ENCODE results near the gene ATG2A.

The ATG2A gene

GRCh38 chr11:64924910-64925284 is 7.9 kb upstream of the ATG2A start:
- no peak for DNase-seq (ENCODE audit: low read depth in 2 of 2)

DNA sequence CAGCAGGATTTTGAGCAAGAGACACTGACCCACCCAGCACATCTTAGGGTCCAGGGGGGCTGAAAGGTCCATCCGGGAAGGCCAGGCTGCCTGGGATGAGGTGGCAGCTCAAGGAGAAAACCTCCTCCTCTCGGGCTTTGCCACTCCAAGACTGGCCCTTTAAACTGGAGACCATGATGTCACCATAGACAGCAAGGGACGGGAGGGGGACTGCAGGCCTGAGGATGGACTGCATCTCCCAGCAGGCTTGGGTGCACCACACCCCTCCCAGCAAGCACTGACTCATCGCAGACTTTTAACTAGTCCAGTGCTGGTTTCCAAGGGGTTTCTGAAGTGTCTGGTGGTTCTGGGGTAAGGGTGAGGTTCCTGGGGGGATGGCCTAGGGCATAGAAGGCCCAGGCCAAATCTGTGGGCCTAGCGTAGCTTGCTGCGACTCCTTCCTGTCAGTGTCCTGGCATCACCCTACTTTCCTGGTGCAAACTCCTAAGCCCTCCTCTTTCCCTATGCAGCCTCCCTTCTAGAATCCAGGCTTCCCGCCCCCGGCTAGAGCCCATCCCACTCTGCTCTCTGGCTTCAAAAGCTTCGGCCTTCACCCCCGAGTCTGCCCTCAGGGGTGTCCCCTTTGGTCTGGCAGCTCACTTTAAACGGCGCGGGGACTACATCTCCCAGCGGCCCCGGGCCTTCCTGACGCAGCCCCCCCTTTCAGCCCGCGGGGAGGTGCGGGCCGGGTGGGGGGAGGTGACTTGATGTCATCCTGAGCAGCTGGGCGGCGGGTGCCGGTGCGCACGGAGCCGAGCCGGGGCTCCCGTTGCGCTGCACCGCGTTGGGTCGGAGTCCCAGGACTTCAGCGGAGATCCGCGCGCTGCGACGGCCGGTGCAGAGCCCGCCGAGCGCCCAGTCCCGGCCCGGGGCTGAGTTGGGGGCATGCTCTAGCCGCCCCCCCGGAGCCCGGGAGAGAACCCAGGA is 7.2 kb upstream of the ATG2A start, which contains the start of gene PPP2R5B:
Gene PPP2R5B (plus strand): TSS at position 746 of the 966 bp plus-strand sequence. CDS start 1,046 bp downstream, outside the sequence.
- peak; percentile 80 for DNase-seq (ENCODE audit: low read depth in 2 of 2)

- no peak for DNase-seq (ENCODE audit: low read depth in 2 of 2)
Observed at GRCh38 chr11:64923151-64923661, 6.2 kb upstream of the ATG2A start.

DNA sequence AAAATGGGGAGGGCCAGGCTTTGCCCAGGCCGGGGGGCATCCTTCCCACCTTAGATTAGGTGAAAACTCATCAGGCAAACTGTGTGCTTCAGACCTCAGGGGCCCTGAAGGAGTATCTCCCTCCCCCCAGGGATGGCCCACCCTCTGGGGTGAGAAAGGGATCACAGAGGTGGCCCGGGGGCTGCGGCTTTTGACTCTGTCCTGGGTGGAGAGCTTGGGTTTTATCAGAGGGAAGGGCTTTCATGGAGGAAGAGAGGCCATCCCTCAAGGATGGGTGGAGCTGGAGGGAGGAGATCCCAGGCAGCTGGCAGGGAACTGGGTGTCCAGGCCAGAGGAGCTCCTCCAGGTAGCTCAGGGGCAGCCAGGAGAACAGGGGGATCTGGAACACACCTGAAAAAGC is 4.4 kb upstream of the ATG2A start:
- no peak for DNase-seq (ENCODE audit: low read depth in 2 of 2)

- no peak for DNase-seq (ENCODE audit: low read depth in 2 of 2)
Observed at GRCh38 chr11:64920124-64920523, 3.1 kb upstream of the ATG2A start.

DNA sequence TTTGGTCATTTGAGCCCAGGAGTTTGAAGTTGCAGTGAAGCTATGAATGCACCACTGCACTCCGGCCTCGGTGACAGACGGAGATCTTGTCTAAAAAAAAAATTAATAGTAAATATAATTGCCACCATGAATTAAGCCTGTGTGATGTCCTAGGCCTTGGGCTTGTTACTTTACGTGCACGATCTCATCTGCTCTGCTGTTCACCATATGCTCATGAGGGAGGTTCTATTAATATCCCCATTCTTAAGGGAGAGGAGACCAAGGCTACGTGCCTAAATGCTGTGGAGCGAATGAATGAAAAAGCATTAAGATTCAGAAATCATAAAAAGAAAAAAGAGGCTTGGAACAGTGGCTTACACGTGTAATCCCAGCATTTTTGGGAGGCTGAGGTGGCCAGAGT is 2.6 kb upstream of the ATG2A start:
- DNase-seq (ENCODE audit: low read depth in 2 of 2), result no peak

DNA sequence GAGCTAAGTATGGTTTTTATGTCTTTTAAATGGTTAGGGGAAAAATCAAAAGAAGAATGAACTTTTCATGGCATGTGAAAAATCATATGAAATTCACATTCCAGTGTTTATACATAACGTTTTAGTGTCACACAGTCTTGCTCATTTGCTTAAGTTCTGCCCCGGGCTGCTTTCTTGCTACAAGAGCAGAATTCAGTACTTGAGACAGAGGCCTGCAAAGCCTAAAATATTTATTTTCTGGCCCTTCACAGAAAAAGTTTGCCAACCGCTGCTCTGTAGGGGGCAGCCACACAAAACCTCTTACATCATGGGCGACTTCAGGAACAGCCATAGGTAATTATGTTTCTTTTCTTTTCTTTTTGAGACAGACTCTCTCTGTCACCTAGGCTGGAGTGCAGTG is 1.0 kb upstream of the ATG2A start:
- no peak for DNase-seq (ENCODE audit: low read depth in 2 of 2)

DNA sequence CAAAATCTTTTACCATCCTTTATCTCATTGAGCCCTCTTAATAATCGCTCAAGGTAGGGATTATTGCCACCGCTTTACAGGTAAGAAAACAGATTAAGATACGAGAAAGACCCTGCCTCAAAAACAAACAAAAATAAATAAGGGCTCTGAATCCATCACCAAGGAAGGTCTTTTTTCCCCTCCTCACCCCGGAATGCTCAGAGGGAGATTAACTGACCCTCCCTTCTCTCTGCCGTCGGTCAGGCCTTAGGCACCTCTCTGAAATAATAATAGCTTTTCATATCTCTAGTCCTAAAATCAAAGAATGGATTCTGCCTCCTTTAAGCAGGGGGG is 620 bp upstream of the ATG2A start:
- DNase-seq (ENCODE audit: low read depth in 2 of 2), result no peak

DNA sequence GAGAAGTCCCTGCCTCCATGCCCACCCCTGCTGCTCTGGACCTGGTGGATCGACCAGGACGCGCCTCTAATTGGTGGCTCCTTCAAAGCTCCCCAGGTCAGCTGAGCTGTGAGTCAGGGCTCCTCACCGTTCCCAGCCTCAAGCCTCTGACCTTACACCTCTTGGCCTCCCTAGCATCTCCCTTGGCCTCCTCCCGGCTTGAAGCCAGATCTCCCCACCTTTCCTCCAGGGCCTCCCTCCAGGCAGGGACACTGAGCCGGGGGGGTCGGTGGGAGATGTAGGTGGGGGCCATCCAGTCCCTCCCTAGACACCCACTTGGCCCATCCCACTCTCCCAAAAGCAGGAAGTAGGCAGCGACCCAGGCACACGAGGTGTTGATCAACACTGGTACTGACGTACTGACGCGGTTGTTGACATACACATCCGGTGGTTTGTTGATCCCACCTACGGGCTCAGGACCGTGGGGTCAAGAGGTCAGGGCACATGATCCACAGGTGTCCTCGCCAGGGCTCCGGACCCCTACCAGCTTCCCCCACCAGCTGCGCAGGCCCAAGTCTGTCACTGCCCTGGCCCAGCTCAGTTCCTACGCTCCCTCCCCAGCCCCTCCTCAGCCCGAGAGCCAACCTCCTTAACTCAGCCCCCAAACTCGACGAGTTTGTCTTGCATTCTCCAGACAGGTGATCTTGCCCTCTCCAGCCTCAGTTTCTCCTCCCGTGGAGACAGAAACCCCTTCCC is 802 bp downstream of the ATG2A start:
- DNase-seq (ENCODE audit: low read depth in 2 of 2), result no peak

GRCh38 chr11:64915376-64915887 is 1.6 kb downstream of the ATG2A start:
- no peak for DNase-seq (ENCODE audit: low read depth in 2 of 2)

- no peak for DNase-seq (ENCODE audit: low read depth in 2 of 2)
Observed at GRCh38 chr11:64914123-64914522, 2.9 kb downstream of the ATG2A start.

DNA sequence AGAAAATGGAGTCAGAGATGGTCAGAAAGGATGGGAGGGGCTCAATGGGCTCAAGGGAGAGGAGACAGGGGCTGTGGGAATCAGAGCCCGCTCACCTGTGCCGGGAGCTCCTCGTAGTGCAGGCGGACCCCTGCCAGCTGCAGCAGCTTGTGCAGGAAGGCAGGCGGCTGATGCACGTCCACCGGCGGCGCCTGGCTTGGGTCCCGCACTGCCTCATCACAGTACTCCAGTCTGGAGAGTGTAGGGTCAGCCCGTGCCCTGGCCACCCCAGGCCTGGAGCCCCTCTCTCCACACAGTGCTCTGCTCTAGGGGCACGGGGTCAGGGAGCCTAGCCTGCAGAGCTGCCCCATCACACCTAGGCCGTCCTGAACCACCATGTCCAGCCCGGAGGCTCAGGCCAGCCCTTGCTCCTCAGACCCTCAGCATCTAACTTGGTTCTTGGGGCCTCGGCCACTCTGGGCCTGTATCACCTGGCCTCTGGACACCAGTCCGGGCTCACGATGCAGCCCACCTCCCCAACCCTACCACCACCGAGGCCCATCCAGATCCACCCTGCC is 3.8 kb downstream of the ATG2A start:
- DNase-seq (ENCODE audit: low read depth in 2 of 2), result no peak

GRCh38 chr11:64911689-64912088 is 5.3 kb downstream of the ATG2A start:
- no peak for DNase-seq (ENCODE audit: low read depth in 2 of 2)

- no peak for DNase-seq (ENCODE audit: low read depth in 2 of 2)
Observed at GRCh38 chr11:64911142-64911541, 5.9 kb downstream of the ATG2A start.

DNA sequence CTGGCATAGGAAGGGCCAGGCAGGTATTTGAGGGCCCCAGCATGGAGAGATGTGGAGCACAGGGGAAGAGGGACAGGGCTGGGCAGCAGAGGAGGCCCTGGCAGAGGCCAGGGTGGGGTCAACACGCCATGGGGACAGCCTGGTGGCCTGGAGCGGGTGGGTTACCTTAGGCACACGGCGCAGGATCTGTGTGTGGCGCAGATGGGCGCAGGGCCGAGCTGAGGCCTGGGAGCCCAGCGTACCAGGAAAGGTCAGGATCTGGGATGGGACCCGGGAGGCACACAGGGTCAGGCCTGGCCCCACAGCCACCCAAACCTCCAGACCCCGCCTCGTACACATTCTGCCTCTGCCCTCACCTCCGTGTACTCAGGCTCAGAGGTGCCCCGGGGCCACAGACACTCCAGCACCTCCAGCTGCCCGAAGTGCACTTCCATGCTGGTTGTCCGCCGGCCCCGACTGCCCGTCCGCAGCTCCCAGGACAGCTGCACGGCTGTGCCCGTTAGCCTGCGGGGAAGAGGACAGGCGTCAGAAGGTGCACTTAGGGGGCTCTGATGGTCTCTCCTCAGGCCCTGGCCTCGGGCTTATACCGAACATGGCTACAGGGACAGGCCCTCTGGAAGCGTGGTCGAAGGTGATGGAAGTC is 6.4 kb downstream of the ATG2A start:
- no peak for DNase-seq (ENCODE audit: low read depth in 2 of 2)

DNA sequence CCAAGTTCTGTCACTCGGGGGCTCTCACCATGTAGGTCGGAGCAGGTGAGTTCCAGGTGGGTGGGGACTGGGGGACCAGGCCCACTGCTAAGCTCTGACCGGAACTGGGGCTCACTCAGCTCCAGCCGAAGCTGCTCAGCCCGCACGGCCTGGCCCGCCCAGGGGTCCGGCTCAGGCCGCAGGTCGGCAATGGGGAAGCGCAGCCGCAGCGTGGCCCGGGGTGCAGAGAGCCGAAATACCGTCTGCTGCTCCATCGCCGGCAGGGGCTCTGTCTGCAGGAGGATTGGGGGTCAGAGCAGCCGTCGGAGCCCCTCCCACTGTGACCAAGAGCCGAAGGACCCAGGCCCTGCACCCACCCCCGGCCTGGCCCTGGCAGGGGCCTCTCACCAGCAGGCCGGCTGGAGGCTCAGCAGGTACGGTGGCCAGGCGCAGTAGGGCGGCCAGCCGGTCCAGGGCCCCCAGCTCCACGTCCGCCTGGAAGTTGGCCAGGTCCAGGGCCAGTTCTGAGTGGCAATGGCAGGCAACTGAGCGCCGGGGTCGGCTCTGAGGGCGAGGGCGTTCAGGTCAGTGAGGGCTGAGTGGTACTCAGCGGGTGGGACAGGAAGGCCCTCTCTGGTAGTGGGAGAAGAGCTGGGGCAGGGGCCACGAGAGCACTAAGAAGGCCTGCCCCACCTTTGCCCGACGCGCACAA is 7.2 kb downstream of the ATG2A start:
- DNase-seq (ENCODE audit: low read depth in 2 of 2), result no peak

- no peak for DNase-seq (ENCODE audit: low read depth in 2 of 2)
Observed at GRCh38 chr11:64908766-64909165, 8.2 kb downstream of the ATG2A start.

DNA sequence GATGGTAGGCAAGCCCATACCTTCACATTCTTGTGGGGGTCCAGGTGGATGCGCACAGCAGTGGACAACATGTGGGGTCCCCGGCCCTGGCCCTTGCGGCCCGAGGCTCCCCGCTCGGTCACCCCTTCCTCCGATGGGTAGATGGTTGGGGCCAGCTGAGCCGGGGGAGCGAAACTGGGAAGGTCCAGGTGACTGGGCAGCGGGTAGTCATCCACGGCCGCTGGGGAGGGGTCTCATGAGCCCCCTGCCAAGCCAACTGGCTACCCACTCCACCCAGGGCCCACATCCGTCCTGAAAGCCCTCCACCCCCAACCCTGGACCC is 10.7 kb downstream of the ATG2A start:
- DNase-seq (ENCODE audit: low read depth in 2 of 2), result no peak

DNA sequence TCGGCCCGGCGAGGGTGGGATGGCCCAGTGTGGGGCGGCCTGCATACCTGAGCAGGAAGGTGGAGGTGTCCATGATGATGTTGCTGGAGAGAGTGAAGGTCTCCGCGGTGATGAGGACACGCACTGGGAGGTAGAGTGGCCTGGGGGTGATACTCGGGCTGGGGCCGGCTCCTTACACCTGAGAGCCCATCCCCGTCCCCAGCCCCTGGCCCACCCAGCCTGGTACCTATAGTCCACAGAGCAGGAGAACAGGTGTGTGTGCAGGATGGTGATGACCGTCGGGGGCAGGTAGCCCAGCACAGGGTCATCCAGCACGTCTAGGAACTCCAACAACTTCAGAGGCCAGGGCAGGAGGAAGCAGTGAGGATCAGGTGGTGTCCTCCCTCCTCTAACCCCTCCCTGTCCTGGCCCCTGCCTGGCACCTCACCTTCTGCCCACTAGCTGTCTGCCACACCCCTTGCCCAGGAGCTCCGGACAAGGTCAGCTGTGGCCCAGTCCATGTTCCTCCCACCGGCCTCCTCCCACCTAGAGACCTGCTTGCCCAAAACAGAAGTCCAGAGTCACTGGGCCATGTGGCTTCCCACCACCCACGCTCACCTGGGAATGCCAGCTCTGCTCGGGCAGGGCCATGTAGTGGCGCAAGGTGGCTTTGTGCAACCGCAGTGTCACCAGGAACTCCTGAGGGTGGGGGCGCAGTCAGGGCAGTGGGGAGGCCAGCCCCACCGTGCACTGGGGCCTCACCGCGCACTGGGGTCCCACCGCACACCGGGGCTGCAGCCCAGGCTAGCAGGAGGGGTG is 11.3 kb downstream of the ATG2A start:
- DNase-seq (ENCODE audit: low read depth in 2 of 2), result no peak

- no peak for DNase-seq (ENCODE audit: low read depth in 2 of 2)
Observed at GRCh38 chr11:64903291-64903833, 13.6 kb downstream of the ATG2A start.
